HepG2 (cell line): ENCODE results near the gene SKP1. TPM values are rescaled to one million over a fixed set of nuclear protein-coding genes. Genes with fewer than 3 reads are reported as not detected.
A peak's percentile ranks its signal among the peaks of the same experiment; 100 is the strongest.

Source experiments
- ATAC-seq: fragments of 200-7000 bp; cut with Tn5 transposase; 3 replicates; pipeline ENCODE4 v1.9.1; 2020; ENCODE audit warnings: mild to moderate bottlenecking, moderate library complexity
- BruUV-seq: library from RNA; stranded (reverse); fragments of 400-500 nt; replicated peaks from 2 replicates; lab custom pipeline; 2021; lab: Mats Ljungman, UMichigan
- CTCF ChIA-PET: fragments of 300-600 bp; formaldehyde crosslinking; extraction: SDS; loops from one replicate; lab custom pipeline; 2021; ENCODE audit warnings: low total read pairs, inconsistent platforms, low intra/inter-chr PET ratio; lab: Yijun Ruan, JAX
- POLR2A ChIA-PET: fragments of 350-600 bp; sonication (Branson Sonifier 250); formaldehyde crosslinking; loops from one replicate; lab custom pipeline; 2020; ENCODE audit warnings: antibody characterized with exemption, inconsistent platforms; lab: Yijun Ruan, JAX
- DNase-seq: peaks from one replicate; pipeline ENCODE4 v3.0.0-alpha.2; 2015; ENCODE audit warnings: low spot score
- FAIRE-seq: peaks from 3 replicates; lab custom pipeline; 2011; peaks lifted over from hg19 to GRCh38; lab: Jason Lieb, UNC
- H2AFZ ChIP-seq: one replicate; pipeline ENCODE4 v1.6.1; 2011; ENCODE audit warnings: low read length, inconsistent platforms
- H3K27ac ChIP-seq: fragments of 300-600 bp; 3 replicates; pipeline ENCODE4 v1.8.0; 2011; ENCODE audit warnings: mixed run types, mild to moderate bottlenecking, mixed read lengths, low read length, inconsistent platforms; ENCODE audit not compliant: insufficient read depth; ENCODE audit errors: extremely low read length
- H3K27me3 ChIP-seq, 2 experiments: fragments of 200-600 bp in 1 of 2; 2 replicates in 1 of 2; 3 replicates in 1 of 2; pipeline versions ENCODE4 v1.6.0 to v1.8.0; 2011; ENCODE audit warnings: low read length in 2 of 2, mild to moderate bottlenecking in 2 of 2, moderate library complexity in 2 of 2, inconsistent platforms in 1 of 2; ENCODE audit not compliant: insufficient read depth in 2 of 2, control insufficient read depth in 1 of 2
- H3K36me3 ChIP-seq, 2 experiments: fragments of 200-600 bp in 1 of 2; replicated peaks in 1 of 2; 2 replicates in 1 of 2; 3 replicates in 1 of 2; pipeline versions ENCODE4 v1.5.1 to v1.8.0; 2011; ENCODE audit warnings: low read length in 2 of 2, inconsistent platforms in 1 of 2; ENCODE audit not compliant: insufficient read depth in 2 of 2, control insufficient read depth in 1 of 2
- H3K4me1 ChIP-seq: 2 replicates; pipeline ENCODE4 v1.5.1; 2012; ENCODE audit warnings: low read length, inconsistent platforms; ENCODE audit not compliant: insufficient read depth
- H3K4me2 ChIP-seq: 2 replicates; pipeline ENCODE4 v1.6.0; 2011; ENCODE audit warnings: low read depth, low read length, inconsistent platforms
- H3K4me3 ChIP-seq, 3 experiments: fragments of 200-600 bp in 1 of 3; sonication (generic), shearing (Covaris generic) in 1 of 3; replicated peaks in 1 of 3; 2 replicates each; pipeline ENCODE4 v1.5.1; 2011 to 2016; ENCODE audit warnings: low read length in 3 of 3, inconsistent platforms in 2 of 3, low read depth in 2 of 3, mild to moderate bottlenecking in 2 of 3, control low read depth in 1 of 3, mixed read lengths in 1 of 3; ENCODE audit not compliant: insufficient read depth in 1 of 3
- H3K79me2 ChIP-seq: one replicate; pipeline ENCODE4 v1.6.1; 2011; ENCODE audit warnings: low read length, inconsistent platforms; ENCODE audit not compliant: insufficient read depth
- H3K9ac ChIP-seq: 2 replicates; pipeline ENCODE4 v1.6.0; 2011; ENCODE audit warnings: mild to moderate bottlenecking, low read depth, low read length, inconsistent platforms; ENCODE audit not compliant: insufficient read depth
- H3K9me3 ChIP-seq: 2 replicates; pipeline ENCODE4 v1.5.1; 2012; ENCODE audit warnings: mild to moderate bottlenecking, low read length
- H4K20me1 ChIP-seq: 2 replicates; pipeline ENCODE4 v1.6.0; 2011; ENCODE audit warnings: inconsistent platforms, mild to moderate bottlenecking, low read length, moderate library complexity; ENCODE audit not compliant: insufficient read depth
- ELF3 ChIP-seq: IDR thresholded peaks from 2 replicates; pipeline ENCODE4 v1.6.1; 2016; ENCODE audit warnings: missing genetic modification reagents, missing compliant biosample characterization
- KAT8 ChIP-seq: IDR thresholded peaks from 2 replicates; pipeline ENCODE4 v1.6.1; 2016; ENCODE audit warnings: missing genetic modification reagents, missing compliant biosample characterization
- MLX ChIP-seq: IDR thresholded peaks from 2 replicates; pipeline ENCODE4 v1.6.1; 2016
- NFE2L2 ChIP-seq: fragments of 150-350 bp; IDR thresholded peaks from 2 replicates; pipeline ENCODE4 v1.6.1; 2014; ENCODE audit warnings: low read length
- RAD51 ChIP-seq: fragments of 450-650 bp; IDR thresholded peaks from 2 replicates; pipeline ENCODE4 v1.6.1; 2016; ENCODE audit warnings: borderline replicate concordance
- SAP130 ChIP-seq: IDR thresholded peaks from 2 replicates; pipeline ENCODE4 v1.6.1; 2016; ENCODE audit warnings: low read depth
- SIX1 ChIP-seq: sonication (generic); formaldehyde crosslinking; IDR thresholded peaks from 2 replicates; pipeline ENCODE4 v1.4.0; 2020; ENCODE audit warnings: missing genetic modification reagents, borderline replicate concordance
- U2AF2 ChIP-seq: fragments of 200-400 bp; formaldehyde crosslinking; IDR thresholded peaks from 2 replicates; pipeline ENCODE4 v1.6.1; 2017; ENCODE audit warnings: low read depth, mild to moderate bottlenecking, low read length
- ZBTB4 ChIP-seq: sonication (generic); formaldehyde crosslinking; IDR thresholded peaks from 2 replicates; pipeline ENCODE4 v1.4.0; 2020; ENCODE audit warnings: missing genetic modification reagents, mild to moderate bottlenecking, borderline replicate concordance
- ZNF280B ChIP-seq: sonication (generic); formaldehyde crosslinking; IDR thresholded peaks from 2 replicates; pipeline ENCODE4 v1.5.0; 2020; ENCODE audit warnings: missing genetic modification reagents, mild to moderate bottlenecking, borderline replicate concordance
- ZNF331 ChIP-seq: sonication (generic); formaldehyde crosslinking; IDR thresholded peaks from 2 replicates; pipeline ENCODE4 v1.4.0; 2020; ENCODE audit warnings: missing genetic modification reagents
- ZNF335 ChIP-seq: sonication (generic); formaldehyde crosslinking; IDR thresholded peaks from 2 replicates; pipeline ENCODE4 v1.4.0; 2020; ENCODE audit warnings: missing genetic modification reagents
- ZNF343 ChIP-seq: sonication (generic); formaldehyde crosslinking; IDR thresholded peaks from 2 replicates; pipeline ENCODE4 v1.4.0; 2020; ENCODE audit warnings: mild to moderate bottlenecking, missing genetic modification reagents
- ZNF431 ChIP-seq: sonication (generic); formaldehyde crosslinking; IDR thresholded peaks from 2 replicates; pipeline ENCODE4 v1.9.0; 2022; ENCODE audit warnings: missing genetic modification reagents, low read depth, mild to moderate bottlenecking, borderline replicate concordance
- ZNF556 ChIP-seq: sonication (generic); formaldehyde crosslinking; IDR thresholded peaks from 2 replicates; pipeline ENCODE4 v1.4.0; 2020; ENCODE audit warnings: mild to moderate bottlenecking, missing genetic modification reagents, borderline replicate concordance
- ZNF564 ChIP-seq: sonication (generic); formaldehyde crosslinking; IDR thresholded peaks from 2 replicates; pipeline ENCODE4 v1.8.1; 2023; ENCODE audit warnings: mild to moderate bottlenecking, missing genetic modification reagents
- ZNF616 ChIP-seq: sonication (generic); formaldehyde crosslinking; IDR thresholded peaks from 2 replicates; pipeline ENCODE4 v1.5.0; 2020; ENCODE audit warnings: low read depth, mild to moderate bottlenecking, missing genetic modification reagents
- ZZZ3 ChIP-seq: sonication (generic); formaldehyde crosslinking; IDR thresholded peaks from 2 replicates; pipeline ENCODE4 v1.4.0; 2020; ENCODE audit warnings: missing genetic modification reagents, mild to moderate bottlenecking, borderline replicate concordance
- WGBS: methylation state at CpG from one replicate; pipeline ENCODE4 v1.1.6; 2017; ENCODE audit warnings: low lambda C conversion rate; 5-methylcytosine and 5-hydroxymethylcytosine counted together
- in situ Hi-C: cut with HindIII; loops from 2 replicates; pipeline ENCODE4 v1.10.0; 2017; ENCODE audit warnings: low pct_unique_long_range_greater_than_20kb; ENCODE audit not compliant: extremely low pct_ligation_motif_present
- intact Hi-C: fragments of 100-400 bp; cut with micrococcal nuclease; formaldehyde crosslinking; loops from one replicate; pipeline ENCODE4 v1.10.0; 2022; ENCODE audit not compliant: unreplicated experiment
- polyA plus RNA-seq, 8 experiments: library from polyadenylated mRNA; depleted of rRNA in 3 of 8; stranded (reverse) in 7 of 8; unstranded in 1 of 8; fragments of >200 nt; fragmentation: Illumina TruSeq in 4 of 8; extraction: Trizol in 4 of 8; gene quantifications; 2 replicates each; pipeline versions ENCODE4 v1.2.1 to v1.2.3, GENCODE V29; 2011 to 2016; ENCODE audit warnings: low read depth in 4 of 8, missing spikeins in 1 of 8, mixed read lengths in 1 of 8; ENCODE audit not compliant: insufficient read depth in 1 of 8
- total RNA-seq, 5 experiments: library from RNA; depleted of rRNA; stranded (reverse); fragments of >200 nt; fragmentation: Illumina TruSeq; extraction: Trizol; gene quantifications; 2 replicates each; pipeline ENCODE4 v1.2.3, GENCODE V29; 2016; ENCODE audit warnings: low read depth in 1 of 5

The SKP1 gene
- total and polyA plus RNA-seq, 2 of the 13 experiments (the other 11 are each of a cell fraction or from before 2014, with no cell fraction given): 134 to 340 TPM

- Histone ChIP-seq H4K20me1 (peaks cover 32% of the 10 kb centered on the region), H3K9me3 (no peaks in the 10 kb centered on the region), H3K36me3 (peaks cover 5 to 34% of the 10 kb centered on the region in 2 experiments), H3K4me3 (peak overlapping the region; percentile 95 to 97 (median 97)), H3K4me2 (peak overlapping the region; percentile 86), H3K27ac (peak overlapping the region; percentile 98), H2AFZ (no peak overlapping the region), H3K27me3 (no peaks in the 10 kb centered on the region), H3K9ac (peak overlapping the region; percentile 99), H3K4me1 (peaks cover 39% of the 10 kb centered on the region), H3K79me2 (peaks cover 61% of the 10 kb centered on the region)
- ATAC-seq: no peak
- FAIRE-seq: no peak
- POLR2A ChIA-PET: interaction anchor here (0.9 to 2.9 kb wide), 12 partner anchors 13 to 205 kb away, joined by 3 to 46 read pairs (median 6); partner anchors contain the start of gene PPP2CA
- 6% methylated on average over 10 of the region's 10 CpGs for WGBS
- peak; percentile 34 for DNase-seq
- CTCF ChIA-PET: no interaction called here
- intact Hi-C loops: loop anchor here (5.0 kb wide), 1 partner anchor 52 kb away; the partner anchor contains the start of gene PPP2CA
- TSS peak; percentile 58 for BruUV-seq
- in situ Hi-C loops: loop anchor here (5.0 to 25.0 kb wide), 2 partner anchors 52 to 412 kb away; partner anchors contain the start of gene PPP2CA
- peak; percentile 51; the same call in 1 of the 2 replicates for TF ChIP-seq NFE2L2
- TF ChIP-seq KAT8: 0 out of 2 replicates have a peak, but pooled peaks have one; percentile 15
- TF ChIP-seq MLX (CRISPR knock-in tag): no peak
- no peak for TF ChIP-seq ZNF331
- no peak for TF ChIP-seq RAD51
- peak; percentile 66 for TF ChIP-seq SAP130 (CRISPR knock-in tag)
- peak; percentile 68; the same call in 1 of the 2 replicates for TF ChIP-seq SIX1
- TF ChIP-seq ZNF335 (CRISPR knock-in tag): 0 out of 2 replicates have a peak, but pooled peaks have one; percentile 73
- no peak for TF ChIP-seq ZNF343 (CRISPR knock-in tag)
- no peak for TF ChIP-seq ZNF431
- TF ChIP-seq ZNF556: no peak
- no peak for TF ChIP-seq ZNF564 (CRISPR knock-in tag)
- no peak for TF ChIP-seq ZZZ3 (CRISPR knock-in tag)
- TF ChIP-seq ZNF280B (CRISPR knock-in tag): no peak
- TF ChIP-seq ZNF616 (CRISPR knock-in tag): no peak
- no peak for TF ChIP-seq ZBTB4 (CRISPR knock-in tag)
- 0 out of 2 replicates have a peak, but pooled peaks have one; percentile 11 for TF ChIP-seq ELF3
- TF ChIP-seq U2AF2: no peak
Observed at GRCh38 chr5:134174841-134175839, 1.6 kb downstream of the SKP1 start.
